Osteocyte (in vitro differentiated cells): ENCODE measurements around the gene COL24A1. TPM values are rescaled to one million over a fixed set of nuclear protein-coding genes. Genes with fewer than 3 reads are reported as not detected.

Experiments
- DNase-seq: peaks from one replicate; pipeline ENCODE4 v3.0.0; 2021; ENCODE audit warnings: mixed read lengths; ENCODE audit not compliant: unreplicated experiment; ENCODE audit errors: extremely low spot score
- H3K27ac Mint-ChIP-seq: one replicate; pipeline ENCODE4 v1.8.0; 2021; ENCODE audit warnings: mild to moderate bottlenecking, mixed read lengths; ENCODE audit not compliant: unreplicated experiment
- H3K27me3 Mint-ChIP-seq: one replicate; pipeline ENCODE4 v1.8.0; 2021; ENCODE audit warnings: mixed read lengths; ENCODE audit not compliant: unreplicated experiment
- H3K36me3 Mint-ChIP-seq: one replicate; pipeline ENCODE4 v1.8.0; 2021; ENCODE audit warnings: mixed read lengths; ENCODE audit not compliant: unreplicated experiment
- H3K4me1 Mint-ChIP-seq: one replicate; pipeline ENCODE4 v1.8.0; 2021; ENCODE audit warnings: mixed read lengths; ENCODE audit not compliant: unreplicated experiment
- H3K4me3 Mint-ChIP-seq: one replicate; pipeline ENCODE4 v1.8.0; 2021; ENCODE audit warnings: mild to moderate bottlenecking, moderate library complexity, mixed read lengths; ENCODE audit not compliant: unreplicated experiment
- H3K9me3 Mint-ChIP-seq: one replicate; pipeline ENCODE4 v1.8.0; 2021; ENCODE audit warnings: mixed read lengths; ENCODE audit not compliant: unreplicated experiment
- total RNA-seq: library from RNA; stranded (reverse); gene quantifications from 2 replicates; pipeline ENCODE4 v1.2.1, GENCODE V29; 2021
- TF ChIP-seq, protein P1 (sequence below): fragments of 200-600 bp; sonication (generic); IDR thresholded peaks from 2 replicates; pipeline ENCODE4 v1.5.0; 2021; ENCODE audit warnings: antibody characterized with exemption, mild to moderate bottlenecking, moderate library complexity

Gene COL24A1
- total RNA-seq, 1 donor from 2014 or later: 0.46 TPM

DNA sequence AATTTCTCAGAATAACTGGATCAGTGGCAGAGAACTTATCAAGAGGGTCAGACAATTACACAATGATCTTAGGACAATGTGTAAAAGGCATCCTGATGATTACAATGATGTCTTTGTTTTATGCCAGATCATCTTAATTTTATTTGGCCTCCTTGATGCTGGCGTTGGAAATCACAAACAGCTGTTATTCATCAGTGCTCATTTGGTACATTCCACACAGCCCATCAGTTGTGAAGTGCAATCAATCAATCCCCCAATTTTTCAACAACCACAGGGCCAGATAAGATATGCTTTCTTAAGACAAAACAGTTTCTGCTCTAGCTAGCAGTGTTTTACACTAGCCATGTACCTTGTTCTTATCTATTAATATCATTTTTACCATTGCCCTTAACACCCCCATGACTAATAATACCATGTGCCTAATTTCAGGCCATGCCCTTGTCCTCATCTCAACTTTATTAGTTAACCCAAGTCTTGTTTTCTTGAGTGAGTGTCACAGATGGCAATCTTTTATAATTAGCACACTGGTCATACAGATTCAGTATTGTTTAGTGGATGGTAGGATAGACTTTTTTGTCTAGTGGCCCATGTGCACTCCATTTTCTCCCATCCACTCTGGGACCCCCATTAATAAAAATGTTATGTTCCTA, 40.8 kb upstream of the COL24A1 start:
- Mint-ChIP-seq H3K27me3 (peaks cover 28% of the 10 kb centered on the region), H3K9me3 (no peaks in the 10 kb centered on the region), H3K27ac (no peak overlapping the region), H3K36me3 (no peaks in the 10 kb centered on the region), H3K4me1 (no peaks in the 10 kb centered on the region), H3K4me3 (no peak overlapping the region)
- TF ChIP-seq, protein P1, sequence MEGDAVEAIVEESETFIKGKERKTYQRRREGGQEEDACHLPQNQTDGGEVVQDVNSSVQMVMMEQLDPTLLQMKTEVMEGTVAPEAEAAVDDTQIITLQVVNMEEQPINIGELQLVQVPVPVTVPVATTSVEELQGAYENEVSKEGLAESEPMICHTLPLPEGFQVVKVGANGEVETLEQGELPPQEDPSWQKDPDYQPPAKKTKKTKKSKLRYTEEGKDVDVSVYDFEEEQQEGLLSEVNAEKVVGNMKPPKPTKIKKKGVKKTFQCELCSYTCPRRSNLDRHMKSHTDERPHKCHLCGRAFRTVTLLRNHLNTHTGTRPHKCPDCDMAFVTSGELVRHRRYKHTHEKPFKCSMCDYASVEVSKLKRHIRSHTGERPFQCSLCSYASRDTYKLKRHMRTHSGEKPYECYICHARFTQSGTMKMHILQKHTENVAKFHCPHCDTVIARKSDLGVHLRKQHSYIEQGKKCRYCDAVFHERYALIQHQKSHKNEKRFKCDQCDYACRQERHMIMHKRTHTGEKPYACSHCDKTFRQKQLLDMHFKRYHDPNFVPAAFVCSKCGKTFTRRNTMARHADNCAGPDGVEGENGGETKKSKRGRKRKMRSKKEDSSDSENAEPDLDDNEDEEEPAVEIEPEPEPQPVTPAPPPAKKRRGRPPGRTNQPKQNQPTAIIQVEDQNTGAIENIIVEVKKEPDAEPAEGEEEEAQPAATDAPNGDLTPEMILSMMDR: no peak
- no peak for DNase-seq

DNA sequence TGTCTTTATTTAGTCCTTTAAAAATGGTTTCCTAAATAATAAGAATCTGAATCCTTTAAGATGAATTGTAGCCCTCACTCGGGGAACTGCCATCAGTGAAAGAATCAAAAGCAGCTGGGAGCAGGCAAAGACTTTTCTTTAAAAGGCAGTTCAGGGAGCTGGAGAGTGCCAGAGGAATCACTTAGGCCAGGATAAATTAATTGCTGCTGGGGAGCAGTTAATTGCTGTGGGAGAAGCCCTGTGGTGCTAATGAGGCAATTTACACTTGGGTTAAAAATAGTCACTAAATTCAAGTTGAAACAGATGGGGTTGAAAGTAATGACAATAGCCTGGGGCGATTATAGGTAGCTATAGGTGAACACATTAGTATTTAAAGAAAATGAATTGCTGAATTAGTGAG, 38.7 kb upstream of the COL24A1 start:
- Mint-ChIP-seq H3K27ac (no peak overlapping the region), H3K9me3 (no peaks in the 10 kb centered on the region), H3K36me3 (no peaks in the 10 kb centered on the region), H3K4me3 (no peak overlapping the region), H3K4me1 (no peaks in the 10 kb centered on the region), H3K27me3 (peaks cover 38% of the 10 kb centered on the region)
- no peak for DNase-seq
- TF ChIP-seq, protein P1: no peak

DNA sequence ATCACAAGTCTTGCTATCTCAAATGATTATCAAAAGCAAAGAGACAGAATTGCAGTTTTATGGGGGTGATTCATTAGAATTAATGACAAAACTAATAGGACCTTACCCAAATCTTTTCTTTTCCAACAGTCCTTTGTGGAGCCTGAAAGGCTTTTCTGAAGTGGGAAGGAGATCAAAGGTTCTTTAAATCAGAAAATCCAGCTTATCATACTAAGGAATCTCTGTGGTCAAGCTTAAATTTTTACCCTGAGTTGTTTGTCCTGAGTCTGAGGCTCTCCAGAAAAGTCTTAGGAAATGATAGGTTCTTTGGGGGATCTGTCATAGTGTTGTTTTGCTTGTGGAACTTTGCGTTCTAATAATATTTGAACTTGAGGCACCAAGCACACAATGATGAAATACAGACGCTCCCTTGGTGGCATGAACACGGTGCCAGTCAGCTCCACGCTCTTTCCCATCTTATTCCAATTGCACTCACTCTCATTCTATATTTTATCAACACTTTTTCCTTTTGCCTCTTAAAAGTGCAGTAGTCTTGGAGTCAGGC, 38.0 kb upstream of the COL24A1 start:
- no peaks in the 10 kb centered on the region for H3K9me3 Mint-ChIP-seq
- DNase-seq: no peak
- peaks cover 42% of the 10 kb centered on the region for H3K27me3 Mint-ChIP-seq
- no peak overlapping the region for H3K4me3 Mint-ChIP-seq
- H3K36me3 Mint-ChIP-seq: no peaks in the 10 kb centered on the region
- no peak overlapping the region for H3K27ac Mint-ChIP-seq
- no peaks in the 10 kb centered on the region for H3K4me1 Mint-ChIP-seq
- TF ChIP-seq, protein P1: no peak

GRCh38 chr1:86192417-86192816, 35.8 kb upstream of the COL24A1 start:
- H3K27me3 Mint-ChIP-seq: peaks cover 54% of the 10 kb centered on the region
- TF ChIP-seq, protein P1: no peak
- H3K36me3 Mint-ChIP-seq: no peaks in the 10 kb centered on the region
- no peak overlapping the region for H3K27ac Mint-ChIP-seq
- no peaks in the 10 kb centered on the region for H3K4me1 Mint-ChIP-seq
- no peak for DNase-seq
- no peak overlapping the region for H3K4me3 Mint-ChIP-seq
- no peaks in the 10 kb centered on the region for H3K9me3 Mint-ChIP-seq

GRCh38 chr1:86191958-86192357, 35.4 kb upstream of the COL24A1 start:
- H3K27ac Mint-ChIP-seq: no peak overlapping the region
- no peaks in the 10 kb centered on the region for H3K9me3 Mint-ChIP-seq
- no peak for DNase-seq

More at GRCh38 chr1:86191958-86192357, 35.4 kb upstream of the COL24A1 start:
- Mint-ChIP-seq H3K27me3 (peaks cover 59% of the 10 kb centered on the region), H3K4me3 (no peak overlapping the region), H3K4me1 (no peaks in the 10 kb centered on the region), H3K36me3 (no peaks in the 10 kb centered on the region)
- TF ChIP-seq, protein P1: no peak
